ENCODE measurements around the gene BCL7B. TPM values are rescaled to one million over a fixed set of nuclear protein-coding genes. Genes with fewer than 3 reads are reported as not detected.
"Not testable (repeated sequence)": the region's sequence is repeated elsewhere in the genome, so short reads cannot be mapped to it uniquely, and the experiment has no call there.

Gene BCL7B
- total RNA-seq, 8 experiments from 2014 or later = 17.6 to 35.8 (median 32.1) TPM

- 91 to 100% (median 93%) methylated on average over 1 to 13 of the region's 13 CpGs; no CpG with 5 or more reads in 4 of the 10 experiments for WGBS, 10 experiments
- no peak overlapping the region for H3K27ac ChIP-seq
- H3K4me3 ChIP-seq = no peak overlapping the region
- no peak for ATAC-seq (replicated peaks in 6 of 8)
- in situ Hi-C loops (cut with MboI; ENCODE audit: low pct_unique_long_range_greater_than_20kb in 2 of 9, low sequenced_read_pairs in 9 of 9, unreplicated experiment in 9 of 9) = loop anchor here in 1 of 9 experiments (25.0 kb wide), 1 partner anchor 98 kb away; no protein-coding TSS in a partner anchor
- H3K4me1 ChIP-seq (replicated peaks in 1 of 2) = no peaks in the 10 kb centered on the region
These were observed 17.8 kb downstream of the BCL7B start for GRCh38 chr7:73539709-73540108.

- not testable (repeated sequence) for ATAC-seq (replicated peaks in 6 of 8); H3K4me3 ChIP-seq; H3K4me1 ChIP-seq (replicated peaks in 1 of 2); H3K27ac ChIP-seq
- in situ Hi-C loops (cut with MboI; ENCODE audit: low pct_unique_long_range_greater_than_20kb in 2 of 9, low sequenced_read_pairs in 9 of 9, unreplicated experiment in 9 of 9) = loop anchor here in 1 of 9 experiments (25.0 kb wide), 1 partner anchor 99 kb away; no protein-coding TSS in a partner anchor
- whole genome bisulfite sequencing, 10 experiments = 80 to 100% (median 100%) methylated on average over 1 to 2 of the region's 2 CpGs; no CpG with 5 or more reads in 2 of the 10 experiments
These were observed 19.0 kb downstream of the BCL7B start for GRCh38 chr7:73538510-73538909.

- 67 to 100% (median 85%) methylated on average over 1 to 4 of the region's 16 CpGs; no CpG with 5 or more reads in 5 of the 10 experiments for WGBS, 10 experiments
- Histone ChIP-seq H3K4me3 (no peak overlapping the region), H3K4me1 (replicated peaks in 1 of 2) (no peaks in the 10 kb centered on the region), H3K27ac (no peak overlapping the region)
- no peak for ATAC-seq (replicated peaks in 6 of 8)
- in situ Hi-C loops (cut with MboI; ENCODE audit: low pct_unique_long_range_greater_than_20kb in 2 of 9, low sequenced_read_pairs in 9 of 9, unreplicated experiment in 9 of 9) = loop anchor here in 1 of 9 experiments (25.0 kb wide), 1 partner anchor 100 kb away; no protein-coding TSS in a partner anchor
These were observed 20.4 kb downstream of the BCL7B start for GRCh38 chr7:73537051-73537450.

- Histone ChIP-seq H3K27ac (no peak overlapping the region), H3K4me1 (replicated peaks in 1 of 2) (no peaks in the 10 kb centered on the region), H3K4me3 (no peak overlapping the region)
- WGBS, 10 experiments = 80 to 100% (median 87%) methylated on average over 1 to 4 of the region's 5 CpGs; no CpG with 5 or more reads in 6 of the 10 experiments
- in situ Hi-C loops (cut with MboI; ENCODE audit: low pct_unique_long_range_greater_than_20kb in 2 of 9, low sequenced_read_pairs in 9 of 9, unreplicated experiment in 9 of 9) = loop anchor here in 1 of 9 experiments (25.0 kb wide), 1 partner anchor 101 kb away; no protein-coding TSS in a partner anchor
- no peak for ATAC-seq (replicated peaks in 6 of 8)
These were observed 21.0 kb downstream of the BCL7B start for GRCh38 chr7:73536479-73536878.

DNA sequence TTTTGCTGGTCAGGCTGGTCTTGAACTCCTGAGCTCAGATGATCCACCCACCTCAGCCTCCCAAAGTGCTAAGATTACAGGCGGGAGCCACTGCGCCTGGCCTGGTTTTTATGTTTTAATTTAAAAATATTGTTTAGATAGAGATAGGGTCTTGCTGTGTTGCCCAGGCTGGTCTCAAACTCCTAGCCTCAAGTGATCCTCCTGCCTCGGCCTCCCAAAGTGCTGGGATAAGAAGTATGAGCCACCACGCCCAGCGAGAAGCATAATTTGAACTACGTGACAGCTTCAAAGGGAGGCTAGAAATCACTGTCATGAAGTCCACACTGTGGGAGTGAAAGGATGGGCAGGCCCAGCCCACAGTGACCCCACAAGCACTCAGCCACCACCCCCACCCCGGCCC is 21.6 kb downstream of the BCL7B start:
- not testable (repeated sequence) for H3K27ac ChIP-seq; H3K4me3 ChIP-seq; H3K4me1 ChIP-seq (replicated peaks in 1 of 2); ATAC-seq (replicated peaks in 6 of 8)
- WGBS, 10 experiments = 92 to 100% (median 100%) methylated on average over 1 to 3 of the region's 7 CpGs; no CpG with 5 or more reads in 5 of the 10 experiments
- in situ Hi-C loops (cut with MboI; ENCODE audit: low pct_unique_long_range_greater_than_20kb in 2 of 9, low sequenced_read_pairs in 9 of 9, unreplicated experiment in 9 of 9) = loop anchor here in 1 of 9 experiments (25.0 kb wide), 1 partner anchor 101 kb away; no protein-coding TSS in a partner anchor

DNA sequence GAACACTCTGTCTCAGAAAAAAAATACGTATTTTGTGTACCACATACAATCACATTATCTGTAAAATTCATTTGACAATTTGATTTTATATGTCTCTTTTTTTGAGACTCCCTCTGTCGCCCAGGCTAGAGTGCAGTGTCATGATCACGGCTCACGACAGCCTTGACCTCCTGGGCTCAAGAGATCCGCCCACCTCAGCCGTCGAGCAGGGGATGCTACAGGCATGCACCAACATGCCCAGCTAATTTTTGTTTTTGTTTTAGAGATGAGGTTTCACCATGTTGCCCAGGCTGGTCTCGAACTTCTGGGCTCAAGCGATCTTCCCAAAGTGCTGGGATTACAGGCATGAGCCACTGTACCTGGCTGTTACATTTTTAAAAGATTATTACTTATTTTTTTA is 23.7 kb downstream of the BCL7B start:
- H3K4me1 ChIP-seq (replicated peaks in 1 of 2) = no peaks in the 10 kb centered on the region
- H3K27ac ChIP-seq = no peak overlapping the region
- ATAC-seq (replicated peaks in 6 of 8) = no peak
- 67 to 97% (median 89%) methylated on average over 3 to 9 of the region's 9 CpGs; no CpG with 5 or more reads in 2 of the 10 experiments for WGBS, 10 experiments
- H3K4me3 ChIP-seq = no peak overlapping the region
- in situ Hi-C loops (cut with MboI; ENCODE audit: low pct_unique_long_range_greater_than_20kb in 2 of 9, low sequenced_read_pairs in 9 of 9, unreplicated experiment in 9 of 9) = loop anchor here in 1 of 9 experiments (25.0 kb wide), 1 partner anchor 104 kb away; no protein-coding TSS in a partner anchor

- peaks cover 0 to 4% of the 10 kb centered on the region in 2 donors for H3K4me1 ChIP-seq (replicated peaks in 1 of 2)
- H3K27ac ChIP-seq = no peak overlapping the region
- no peak for ATAC-seq (replicated peaks in 6 of 8)
- no peak overlapping the region for H3K4me3 ChIP-seq
- WGBS, 10 experiments = 94 to 100% (median 100%) methylated on average over 1 to 6 of the region's 6 CpGs; no CpG with 5 or more reads in 3 of the 10 experiments
- in situ Hi-C loops (cut with MboI; ENCODE audit: low pct_unique_long_range_greater_than_20kb in 2 of 9, low sequenced_read_pairs in 9 of 9, unreplicated experiment in 9 of 9) = loop anchor here in 1 of 9 experiments (25.0 kb wide), 1 partner anchor 105 kb away; no protein-coding TSS in a partner anchor
These were observed 25.3 kb downstream of the BCL7B start for GRCh38 chr7:73532224-73532623.

- no peak overlapping the region for H3K4me3 ChIP-seq
- no peak for ATAC-seq (replicated peaks in 6 of 8)
- in situ Hi-C loops (cut with MboI; ENCODE audit: low pct_unique_long_range_greater_than_20kb in 2 of 9, low sequenced_read_pairs in 9 of 9, unreplicated experiment in 9 of 9) = loop anchor here in 1 of 9 experiments (25.0 kb wide), 1 partner anchor 107 kb away; no protein-coding TSS in a partner anchor
These were observed 26.7 kb downstream of the BCL7B start for GRCh38 chr7:73530800-73531199.

GRCh38 chr7:73526896-73527821 is 30.3 kb downstream of the BCL7B start:
- Histone ChIP-seq H3K4me3 (no peak overlapping the region), H3K27ac (no peak overlapping the region), H3K4me1 (replicated peaks in 1 of 2) (peaks cover 0 to 7% of the 10 kb centered on the region in 2 donors)
- WGBS, 10 experiments = 0 to 86% (median 67%) methylated on average over 1 to 5 of the region's 8 CpGs
- in situ Hi-C loops (cut with MboI; ENCODE audit: low pct_unique_long_range_greater_than_20kb in 2 of 9, low sequenced_read_pairs in 9 of 9, unreplicated experiment in 9 of 9) = loop anchor here in 1 of 9 experiments (25.0 kb wide), 1 partner anchor 110 kb away; no protein-coding TSS in a partner anchor
- ATAC-seq (replicated peaks in 6 of 8) = peak in 4 of 8 experiments; percentile 2 to 13 (median 4)

More at GRCh38 chr7:73530800-73531199, 26.7 kb downstream of the BCL7B start:
- Histone ChIP-seq H3K27ac (no peak overlapping the region), H3K4me1 (replicated peaks in 1 of 2) (peaks cover 0 to 4% of the 10 kb centered on the region in 2 donors)
- WGBS, 10 experiments = 72% methylated on average over 3 of the region's 3 CpGs; no CpG with 5 or more reads in 9 of the 10 experiments

DNA sequence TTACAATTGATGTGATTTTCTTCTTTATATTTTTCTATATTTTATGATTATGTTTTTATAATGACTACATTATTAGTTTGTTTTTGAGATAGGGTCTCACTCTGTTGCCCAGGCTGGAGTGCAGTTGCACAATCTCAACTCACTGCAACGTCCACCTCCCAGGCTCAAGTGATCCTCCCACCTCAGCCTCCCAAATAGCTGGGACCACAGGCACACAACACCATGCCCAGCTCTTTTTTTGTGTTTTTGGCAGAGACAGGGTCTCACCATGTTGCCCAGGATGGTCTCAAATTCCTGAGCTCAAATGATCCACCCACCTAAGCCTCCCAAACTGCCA is 31.4 kb downstream of the BCL7B start:
- not testable (repeated sequence) for ATAC-seq (replicated peaks in 6 of 8); H3K27ac ChIP-seq; H3K4me1 ChIP-seq (replicated peaks in 1 of 2); H3K4me3 ChIP-seq
- in situ Hi-C loops (cut with MboI; ENCODE audit: low pct_unique_long_range_greater_than_20kb in 2 of 9, low sequenced_read_pairs in 9 of 9, unreplicated experiment in 9 of 9) = loop anchor here in 1 of 9 experiments (25.0 kb wide), 1 partner anchor 111 kb away; no protein-coding TSS in a partner anchor
- WGBS, 10 experiments = 43 to 100% (median 87%) methylated on average over 1 of the region's 1 CpG; no CpG with 5 or more reads in 6 of the 10 experiments

GRCh38 chr7:73522105-73522872 is 35.2 kb downstream of the BCL7B start, which contains the start of gene BAZ1B:
Gene BAZ1B (minus strand): TSS chr7:73522293. CDS start chr7:73521933, 360 bp downstream.
- peak; percentile 91 to 96 (median 95) for ATAC-seq (replicated peaks in 6 of 8)
- peak within 1 kb of the TSS; percentile 88 to 91 for H3K27ac ChIP-seq
- peak within 1 kb of the TSS; percentile 74 to 99 (median 90) for H3K4me3 ChIP-seq
- WGBS, 10 experiments = 0 to 10% (median 0%) methylated on average over 1 to 8 of the region's 71 CpGs; no CpG with 5 or more reads in 6 of the 10 experiments
- peaks cover 13 to 15% of the 10 kb centered on the region in 2 donors for H3K4me1 ChIP-seq (replicated peaks in 1 of 2)
- in situ Hi-C loops (cut with MboI; ENCODE audit: low pct_unique_long_range_greater_than_20kb in 2 of 9, low sequenced_read_pairs in 9 of 9, unreplicated experiment in 9 of 9) = no loop called here

DNA sequence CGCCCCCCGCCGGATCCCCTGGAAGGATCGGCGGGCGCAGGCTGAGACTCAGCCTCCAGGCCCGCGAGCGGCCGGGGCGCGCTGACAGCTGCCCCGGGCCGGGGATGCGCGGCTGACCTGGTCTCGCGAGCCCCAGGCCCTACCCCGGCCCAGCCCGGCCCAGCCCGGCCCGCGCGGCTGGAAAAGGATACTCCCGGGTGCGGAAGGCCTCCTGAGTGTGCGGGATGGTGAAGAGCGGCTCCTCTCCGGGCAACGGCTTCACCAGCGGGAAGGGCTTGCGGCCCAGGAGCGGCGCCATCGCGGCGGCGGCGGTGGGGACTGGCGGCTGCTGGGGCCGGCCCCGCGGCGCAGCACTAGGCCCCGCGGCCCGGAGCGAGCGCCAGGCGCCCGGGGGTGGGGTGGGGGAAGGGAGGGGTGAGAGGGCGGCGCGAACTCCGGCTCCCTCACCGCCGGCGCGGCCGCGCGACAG is 35.8 kb downstream of the BCL7B start:
- H3K4me3 ChIP-seq = peak overlapping the region; percentile 74 to 99 (median 90)
- in situ Hi-C loops (cut with MboI; ENCODE audit: low pct_unique_long_range_greater_than_20kb in 2 of 9, low sequenced_read_pairs in 9 of 9, unreplicated experiment in 9 of 9) = no loop called here
- H3K4me1 ChIP-seq (replicated peaks in 1 of 2) = peaks cover 13 to 15% of the 10 kb centered on the region in 2 donors
- H3K27ac ChIP-seq = peak overlapping the region; percentile 88 to 91
- no CpG with 5 or more reads among the region's 62 CpGs for WGBS, 10 experiments
- ATAC-seq (replicated peaks in 6 of 8) = peak; percentile 51 to 65 (median 60)

Measured in motor neuron (in vitro differentiated cells).